Measurements from ENCODE around the gene TMEM41A.

The TMEM41A gene

DNA sequence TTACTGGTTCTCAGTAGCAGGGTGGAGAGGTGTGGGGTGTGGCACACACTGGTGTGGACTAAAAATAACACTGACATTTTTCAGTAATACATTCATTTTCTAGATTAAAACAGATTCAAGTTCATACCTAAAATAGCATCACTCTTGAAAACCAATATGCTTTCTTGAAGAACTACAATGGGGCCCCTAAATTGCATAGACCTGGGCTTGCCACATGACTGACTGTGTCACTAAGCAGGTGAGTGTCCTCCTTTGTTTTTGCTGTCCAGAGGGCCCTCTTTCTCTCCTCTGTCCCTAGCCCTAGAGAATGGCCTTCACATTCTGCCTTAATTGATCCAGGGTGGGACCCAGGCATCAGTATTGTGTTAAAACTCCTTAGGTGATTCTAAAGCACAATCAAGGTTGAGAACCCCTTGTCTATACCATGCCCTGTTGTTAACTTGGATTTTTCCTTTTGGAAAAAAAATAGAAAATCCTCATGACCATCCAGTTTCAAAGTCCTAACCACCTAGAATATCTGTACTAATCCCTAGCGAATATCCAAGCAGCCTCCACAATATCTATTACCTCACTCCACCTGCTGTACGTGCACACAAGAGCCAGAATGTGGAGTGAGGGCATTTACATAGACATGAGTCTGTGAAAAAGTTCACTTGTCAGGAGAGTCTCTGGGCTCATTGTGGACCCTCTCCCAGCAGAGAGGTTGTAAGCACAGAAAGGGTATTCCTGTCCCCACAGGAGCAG, 18.7 kb upstream of the TMEM41A start:
- in situ Hi-C loops (cut with HindIII; ENCODE audit: low sequenced_read_pairs) = no loop called here

DNA sequence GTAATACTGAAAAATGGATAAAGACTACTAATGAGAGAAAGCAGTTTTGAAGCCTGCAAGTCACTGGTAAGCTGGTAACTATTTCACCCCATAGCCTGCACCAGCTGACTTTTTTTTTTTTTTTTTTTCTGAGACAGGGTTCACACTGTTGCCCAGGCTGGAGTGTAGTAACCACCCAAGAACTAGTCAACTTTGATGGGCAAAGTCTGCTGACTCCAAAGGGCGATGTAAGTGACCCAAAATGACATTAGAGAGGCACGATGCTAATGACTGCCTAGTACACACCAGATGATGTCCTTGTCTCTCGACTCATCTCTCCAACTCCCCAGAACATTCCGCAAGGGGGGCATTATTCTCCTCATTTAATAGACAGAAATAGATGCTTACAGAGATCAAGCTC, 12.9 kb upstream of the TMEM41A start:
- in situ Hi-C loops (cut with HindIII; ENCODE audit: low sequenced_read_pairs) = no loop called here
- TF ChIP-seq CTCF (IDR thresholded peaks at IDR 0.05; ENCODE audit: low read depth, low read length, missing control alignments) = no peak
- no peak overlapping the region for H3K4me3 ChIP-seq (ENCODE audit: low read depth, low read length)
- DNase-seq (ENCODE audit: low read depth) = no peak

More for the DNA sequence above, 18.7 kb upstream of the TMEM41A start:
- no peak for DNase-seq (ENCODE audit: low read depth)
- no peak for TF ChIP-seq CTCF (IDR thresholded peaks at IDR 0.05; ENCODE audit: low read depth, low read length, missing control alignments)
- H3K4me3 ChIP-seq (ENCODE audit: low read depth, low read length) = no peak overlapping the region

DNA sequence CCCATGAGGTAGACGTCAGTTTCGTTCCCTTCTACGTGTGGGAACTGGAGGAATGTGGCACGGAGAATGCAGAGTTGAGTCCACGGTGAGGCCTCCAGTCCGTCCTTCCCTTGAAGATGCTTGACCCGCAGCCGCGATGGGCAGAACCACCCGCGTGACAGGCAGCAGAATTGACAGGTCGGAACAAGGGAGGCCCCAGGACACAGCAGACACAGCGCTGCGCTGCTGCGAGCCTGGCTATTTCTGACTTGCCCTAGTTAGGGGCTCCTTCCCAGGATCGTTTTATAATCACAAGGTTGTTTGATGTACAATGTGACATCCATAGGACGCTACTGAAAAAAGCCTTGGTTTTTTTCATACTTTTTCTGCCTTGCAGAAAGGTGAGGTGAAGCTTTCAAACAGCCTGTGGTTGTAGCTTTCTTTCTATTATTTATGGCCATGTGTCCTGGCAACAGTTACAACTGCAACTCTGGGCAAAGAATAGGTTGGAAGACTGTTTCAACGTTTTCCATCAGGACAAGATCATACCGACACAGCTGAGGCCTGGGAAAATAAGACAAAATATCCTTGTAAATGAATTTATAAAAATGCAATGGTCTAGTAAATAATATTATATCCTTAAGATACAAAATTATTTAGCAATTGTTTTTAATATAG, 9.6 kb upstream of the TMEM41A start:
- no peak for TF ChIP-seq CTCF (IDR thresholded peaks at IDR 0.05; ENCODE audit: low read depth, low read length, missing control alignments)
- in situ Hi-C loops (cut with HindIII; ENCODE audit: low sequenced_read_pairs) = no loop called here
- DNase-seq (ENCODE audit: low read depth) = no peak
- no peak overlapping the region for H3K4me3 ChIP-seq (ENCODE audit: low read depth, low read length)

GRCh38 chr3:185507883-185508282, 9.0 kb upstream of the TMEM41A start:
- no peak overlapping the region for H3K4me3 ChIP-seq (ENCODE audit: low read depth, low read length)
- TF ChIP-seq CTCF (IDR thresholded peaks at IDR 0.05; ENCODE audit: low read depth, low read length, missing control alignments) = no peak
- in situ Hi-C loops (cut with HindIII; ENCODE audit: low sequenced_read_pairs) = no loop called here
- DNase-seq (ENCODE audit: low read depth) = no peak

- no peak overlapping the region for H3K4me3 ChIP-seq (ENCODE audit: low read depth, low read length)
- DNase-seq (ENCODE audit: low read depth) = no peak
- no peak for TF ChIP-seq CTCF (IDR thresholded peaks at IDR 0.05; ENCODE audit: low read depth, low read length, missing control alignments)
- in situ Hi-C loops (cut with HindIII; ENCODE audit: low sequenced_read_pairs) = no loop called here
These were observed 5.8 kb upstream of the TMEM41A start for GRCh38 chr3:185504636-185505035.

GRCh38 chr3:185503521-185503920, 4.7 kb upstream of the TMEM41A start:
- in situ Hi-C loops (cut with HindIII; ENCODE audit: low sequenced_read_pairs) = no loop called here
- no peak for TF ChIP-seq CTCF (IDR thresholded peaks at IDR 0.05; ENCODE audit: low read depth, low read length, missing control alignments)
- no peak overlapping the region for H3K4me3 ChIP-seq (ENCODE audit: low read depth, low read length)
- DNase-seq (ENCODE audit: low read depth) = no peak

All from astrocyte of the cerebellum (primary cell).